Prostate gland (tissue), 2 donors: ENCODE data around the gene SORBS2.

Source experiments
- POLR2A ChIP-seq: fragments of 450-650 bp; IDR thresholded peaks from one replicate; pipeline ENCODE4 v1.6.1; 2016; ENCODE audit warnings: antibody characterized with exemption, mild to moderate bottlenecking
- POLR2AphosphoS5 ChIP-seq: sonication (generic); formaldehyde crosslinking; IDR thresholded peaks from one replicate; pipeline ENCODE4 v1.6.1; 2017; ENCODE audit warnings: antibody characterized with exemption
- TF ChIP-seq, protein P1 (sequence below), 4 experiments: fragments of 200-600 bp in 2 of 4; fragments of 450-650 bp in 2 of 4; sonication (generic) in 2 of 4; IDR thresholded peaks; 1 replicate in 3 of 4; 2 replicates in 1 of 4; pipeline ENCODE4 v1.5.1; 2016 to 2019; ENCODE audit warnings: antibody characterized with exemption in 4 of 4, mild to moderate bottlenecking in 2 of 4, moderate library complexity in 2 of 4

DNA sequence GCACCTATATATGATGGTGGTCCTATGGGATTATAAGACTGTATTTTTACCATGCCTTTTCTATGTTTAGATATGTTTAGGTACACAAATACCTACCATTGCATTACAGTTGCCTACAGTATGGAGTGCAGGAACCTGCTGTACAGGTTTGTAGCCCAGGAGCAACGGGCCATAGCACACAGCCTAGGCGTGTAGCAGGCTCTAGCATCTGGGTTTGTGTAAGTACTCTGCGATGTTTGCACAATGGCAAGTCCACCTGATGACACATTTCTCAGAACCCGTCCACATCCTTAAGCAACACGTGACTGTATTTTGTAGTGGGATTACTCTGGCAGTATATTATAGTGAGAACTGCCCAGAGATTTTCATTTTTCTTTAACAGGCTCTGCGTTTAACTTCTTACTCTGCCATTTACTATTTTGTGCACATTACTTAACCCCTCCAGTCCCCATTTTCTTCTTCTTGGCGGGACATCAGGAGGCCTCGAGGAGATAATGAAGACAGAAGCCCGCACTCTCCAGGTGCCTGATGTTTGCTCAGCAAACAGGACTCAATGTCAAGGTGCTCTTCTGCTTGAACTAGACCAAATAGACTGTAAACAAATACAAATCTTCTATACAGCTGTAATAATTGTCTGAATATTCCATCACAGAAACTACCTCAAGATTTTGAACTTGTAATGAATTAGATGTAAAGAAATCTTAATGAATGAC is 174.7 kb downstream of the SORBS2 start:
- TF ChIP-seq, protein P1, sequence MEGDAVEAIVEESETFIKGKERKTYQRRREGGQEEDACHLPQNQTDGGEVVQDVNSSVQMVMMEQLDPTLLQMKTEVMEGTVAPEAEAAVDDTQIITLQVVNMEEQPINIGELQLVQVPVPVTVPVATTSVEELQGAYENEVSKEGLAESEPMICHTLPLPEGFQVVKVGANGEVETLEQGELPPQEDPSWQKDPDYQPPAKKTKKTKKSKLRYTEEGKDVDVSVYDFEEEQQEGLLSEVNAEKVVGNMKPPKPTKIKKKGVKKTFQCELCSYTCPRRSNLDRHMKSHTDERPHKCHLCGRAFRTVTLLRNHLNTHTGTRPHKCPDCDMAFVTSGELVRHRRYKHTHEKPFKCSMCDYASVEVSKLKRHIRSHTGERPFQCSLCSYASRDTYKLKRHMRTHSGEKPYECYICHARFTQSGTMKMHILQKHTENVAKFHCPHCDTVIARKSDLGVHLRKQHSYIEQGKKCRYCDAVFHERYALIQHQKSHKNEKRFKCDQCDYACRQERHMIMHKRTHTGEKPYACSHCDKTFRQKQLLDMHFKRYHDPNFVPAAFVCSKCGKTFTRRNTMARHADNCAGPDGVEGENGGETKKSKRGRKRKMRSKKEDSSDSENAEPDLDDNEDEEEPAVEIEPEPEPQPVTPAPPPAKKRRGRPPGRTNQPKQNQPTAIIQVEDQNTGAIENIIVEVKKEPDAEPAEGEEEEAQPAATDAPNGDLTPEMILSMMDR (IDR thresholded peaks at IDR 0.05): no peak
- no peak for TF ChIP-seq POLR2AphosphoS5
- TF ChIP-seq POLR2A: no peak
